GM19467 (cell line): Measurements from ENCODE around the gene MGRN1.

Experiments
- ATAC-seq: cut with Tn5 transposase; IDR thresholded peaks from one replicate; pipeline ENCODE4 v1.9.1; 2021; ENCODE audit warnings: mild to moderate bottlenecking, moderate library complexity; ENCODE audit not compliant: unreplicated experiment

Gene MGRN1

DNA sequence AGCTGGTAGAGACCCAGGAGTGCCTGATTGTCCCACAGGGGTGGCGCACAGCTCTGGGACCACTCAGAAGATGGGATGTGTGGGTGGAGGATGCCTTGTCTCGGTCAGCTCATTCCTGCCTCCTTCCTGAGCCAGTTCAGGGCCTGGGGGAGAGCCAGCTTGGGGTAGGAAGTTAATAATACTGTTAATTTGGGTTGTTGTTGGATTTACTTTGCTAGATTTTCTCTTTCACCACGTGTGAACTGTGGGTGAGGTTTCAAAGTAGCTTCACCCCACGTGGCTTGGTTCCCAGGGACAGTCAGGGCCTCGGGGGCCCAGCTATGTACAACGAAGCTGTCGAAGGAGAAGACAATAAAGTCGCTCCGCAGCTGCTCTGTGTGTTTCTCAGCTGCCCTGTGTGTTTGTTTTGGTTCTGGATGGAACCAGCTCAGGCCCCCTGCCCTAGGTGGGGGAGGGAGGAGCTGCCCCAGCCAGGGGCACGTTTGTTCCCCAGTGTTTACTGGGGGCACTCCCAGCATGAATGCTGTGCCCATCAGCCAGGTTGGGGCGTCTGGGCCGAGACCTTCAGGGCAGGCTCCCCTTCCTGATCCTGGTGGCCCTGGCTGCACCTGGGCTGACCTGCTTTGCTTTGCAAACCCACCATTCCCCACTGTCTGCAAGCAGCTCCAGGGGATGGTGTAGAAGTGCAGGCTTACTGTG, 71.0 kb downstream of the MGRN1 start:
- no peak for ATAC-seq

DNA sequence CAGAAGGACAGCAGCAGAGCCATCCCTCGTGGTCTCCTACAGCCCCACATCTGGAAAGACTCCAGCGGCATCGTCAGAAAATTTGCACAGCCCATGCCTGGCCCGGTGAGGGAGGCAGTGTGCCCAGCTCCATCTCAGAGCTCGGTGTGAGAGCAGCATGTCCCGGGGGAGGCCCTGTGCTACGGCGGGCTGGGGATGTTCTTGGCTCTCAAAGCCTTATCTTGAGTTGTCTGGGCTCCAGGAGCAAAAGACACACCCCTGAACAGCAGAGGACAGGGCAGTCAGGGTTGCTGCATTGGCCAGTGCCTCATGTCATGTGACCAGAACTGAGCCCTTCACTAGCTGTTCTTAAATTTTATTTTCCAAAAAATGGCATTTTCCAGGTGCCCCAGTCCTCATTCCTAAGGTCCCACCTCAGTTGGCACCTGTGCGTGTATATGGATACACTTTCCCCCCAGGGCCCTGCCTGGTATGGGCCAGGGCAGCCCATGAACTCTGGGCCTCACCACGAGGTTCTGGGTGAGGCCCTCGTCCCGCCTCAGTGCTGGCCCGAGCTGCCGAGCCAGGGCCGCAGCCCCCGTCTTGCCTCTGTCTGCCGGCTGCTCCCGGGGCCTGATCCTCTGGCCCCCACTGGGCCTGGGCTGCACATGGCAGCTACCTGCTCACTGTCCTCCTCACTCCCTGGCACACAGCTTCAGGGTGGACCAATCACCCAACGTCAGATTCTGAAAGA, 71.7 kb downstream of the MGRN1 start:
- ATAC-seq = no peak

DNA sequence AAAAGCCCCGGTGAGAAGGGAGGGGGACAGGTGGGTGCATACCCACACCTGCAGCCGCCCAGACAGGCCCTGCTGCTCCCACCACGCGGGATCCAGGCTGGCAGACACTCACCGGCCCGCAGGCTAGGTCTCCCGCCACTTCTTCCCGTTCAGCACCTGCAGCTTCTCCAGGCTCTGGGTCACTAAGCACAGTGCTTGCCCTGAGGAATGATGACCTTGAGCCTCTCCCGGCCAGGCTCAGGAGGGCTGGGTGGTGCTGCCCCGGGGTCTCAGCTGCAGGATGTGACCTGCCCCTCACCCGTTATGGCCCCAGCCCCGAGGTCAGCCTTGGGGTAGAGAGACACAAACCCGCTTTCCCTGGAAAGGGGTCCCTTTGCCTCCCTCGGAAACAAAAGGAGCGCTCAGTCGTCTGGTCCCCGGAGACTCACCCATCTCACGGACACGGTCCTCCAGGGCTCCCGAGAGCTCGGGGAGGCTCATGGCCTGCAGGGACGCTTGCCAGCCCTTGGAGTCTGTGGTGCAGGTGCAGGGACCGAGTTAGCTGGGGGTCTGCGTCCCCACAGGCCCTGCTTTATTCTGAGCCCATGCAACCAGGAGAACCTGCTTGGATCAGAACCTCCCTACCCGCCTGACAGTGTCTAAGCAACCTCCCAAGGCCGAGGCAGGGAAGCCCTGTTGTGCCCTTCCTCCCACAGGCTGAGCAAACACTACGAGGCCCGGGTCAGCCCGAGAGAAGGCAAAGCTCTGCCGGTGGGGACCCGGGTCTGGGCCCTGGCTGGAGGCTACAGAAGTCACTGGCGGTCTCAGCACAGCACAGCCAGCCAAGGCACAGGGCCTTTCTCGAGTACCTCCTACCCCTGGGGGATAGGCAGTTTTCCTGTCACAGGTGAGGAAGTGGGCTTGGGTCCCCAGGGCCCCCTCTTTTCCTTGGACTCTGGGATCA, 72.5 kb downstream of the MGRN1 start:
- ATAC-seq = no peak

DNA sequence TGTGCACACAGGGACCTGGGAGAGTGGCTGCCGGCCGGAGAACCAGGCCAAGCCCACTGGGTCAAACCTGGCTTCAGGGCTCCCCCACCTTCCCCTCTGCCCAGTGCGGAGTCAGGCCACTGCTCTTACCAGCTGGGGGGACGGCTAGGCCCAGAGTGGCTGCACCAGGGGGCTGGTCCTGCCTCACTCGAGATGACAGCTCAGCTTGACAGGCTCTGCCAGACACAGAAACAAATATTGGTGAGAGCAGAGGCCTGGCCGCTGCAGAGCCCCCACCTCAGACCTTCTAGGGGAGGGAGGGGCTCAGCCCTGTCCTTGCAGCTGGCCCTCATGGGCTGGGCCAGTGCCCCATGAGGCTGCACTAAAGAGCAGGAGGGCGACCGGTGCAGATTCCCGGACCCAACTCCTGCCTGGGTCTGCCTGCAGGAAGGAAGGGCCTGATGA, 73.2 kb downstream of the MGRN1 start:
- no peak for ATAC-seq

DNA sequence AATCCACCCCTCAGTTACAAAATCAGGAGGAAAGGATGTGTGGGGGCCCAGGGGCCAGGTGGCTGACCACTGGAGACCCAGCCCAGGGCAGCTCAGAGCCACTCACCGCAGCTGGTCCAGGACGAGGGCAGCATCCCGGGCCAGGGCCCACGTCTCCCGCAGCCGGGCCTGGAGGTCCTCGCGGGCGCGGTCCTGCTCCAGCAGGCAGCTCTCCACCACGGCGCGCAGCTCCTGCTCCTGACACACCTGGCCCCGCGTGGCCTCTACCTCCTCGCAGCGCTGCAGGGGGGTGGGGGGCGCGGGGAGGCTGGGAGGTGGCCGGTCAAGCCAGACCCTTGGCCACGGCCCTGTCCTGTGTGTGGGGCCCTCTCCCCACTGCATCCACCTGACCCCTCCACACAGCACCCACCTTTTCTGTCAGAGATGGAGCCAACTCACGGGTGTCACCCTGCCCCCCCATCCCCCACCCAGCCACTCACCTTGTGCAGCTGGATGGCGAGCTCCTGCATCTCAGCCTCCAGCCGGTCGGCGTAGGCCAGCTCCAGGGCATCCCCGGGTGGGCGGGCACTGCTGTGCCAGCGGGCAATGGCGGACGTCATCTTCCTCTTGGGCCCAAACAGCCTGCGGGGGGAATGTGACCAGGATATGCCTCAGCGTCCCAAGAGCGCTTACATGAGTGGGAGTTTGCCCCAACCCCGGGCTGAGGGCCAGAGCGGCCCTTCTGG, 73.9 kb downstream of the MGRN1 start:
- no peak for ATAC-seq

DNA sequence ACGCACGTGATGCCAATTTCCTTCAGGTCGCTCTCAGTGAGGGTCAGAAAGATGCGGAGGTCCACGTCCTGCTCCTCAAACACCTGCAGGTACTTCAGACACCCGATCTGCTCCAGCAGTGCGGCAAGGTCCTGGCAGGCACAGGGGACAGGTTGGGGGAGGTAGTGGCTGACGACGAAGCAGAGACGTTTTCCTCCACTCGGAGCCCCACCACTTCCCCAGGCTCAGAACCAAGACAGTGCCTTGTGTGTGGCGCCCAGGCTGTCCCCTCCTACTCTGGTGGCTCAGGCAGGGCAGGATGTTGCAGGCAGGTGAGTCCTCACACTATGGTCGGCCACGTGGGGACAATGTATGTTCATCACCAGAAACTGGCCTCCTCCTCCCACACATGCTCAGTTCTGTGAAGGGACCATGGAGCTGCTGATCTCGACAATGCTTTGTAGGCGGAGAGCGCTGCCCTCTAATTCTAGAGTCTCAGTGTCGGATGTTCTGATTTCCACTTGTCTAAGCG, 74.5 kb downstream of the MGRN1 start:
- ATAC-seq = no peak

DNA sequence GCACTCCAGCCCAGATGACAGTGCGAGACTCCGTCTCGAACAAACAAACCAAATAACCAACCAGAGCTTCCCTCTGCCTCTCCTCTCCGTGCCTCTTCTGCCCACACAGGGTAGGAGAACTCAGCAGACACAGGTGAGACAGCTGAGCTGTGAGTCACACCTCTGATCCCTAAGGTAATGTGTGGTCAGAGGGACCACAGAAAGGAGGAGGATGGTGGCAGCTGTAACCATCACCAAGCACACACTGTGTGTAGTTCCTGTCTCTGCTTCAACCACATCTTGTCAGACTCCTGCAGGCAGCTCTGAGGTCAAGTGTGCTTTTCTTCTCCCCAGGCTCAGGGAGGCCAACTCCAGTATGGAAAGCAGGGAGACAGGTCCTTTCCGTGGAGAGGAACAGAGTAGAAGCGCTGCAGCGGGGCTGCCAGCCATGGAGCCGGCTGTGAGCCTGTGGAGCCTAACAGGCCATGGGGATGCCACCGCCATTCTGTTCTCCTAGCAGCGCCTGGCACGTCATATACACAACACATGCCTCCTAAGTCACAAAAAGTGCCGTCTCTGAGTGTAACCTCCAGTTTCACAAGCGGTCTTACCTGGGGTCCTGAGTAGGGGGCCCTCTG, 75.9 kb downstream of the MGRN1 start:
- no peak for ATAC-seq

DNA sequence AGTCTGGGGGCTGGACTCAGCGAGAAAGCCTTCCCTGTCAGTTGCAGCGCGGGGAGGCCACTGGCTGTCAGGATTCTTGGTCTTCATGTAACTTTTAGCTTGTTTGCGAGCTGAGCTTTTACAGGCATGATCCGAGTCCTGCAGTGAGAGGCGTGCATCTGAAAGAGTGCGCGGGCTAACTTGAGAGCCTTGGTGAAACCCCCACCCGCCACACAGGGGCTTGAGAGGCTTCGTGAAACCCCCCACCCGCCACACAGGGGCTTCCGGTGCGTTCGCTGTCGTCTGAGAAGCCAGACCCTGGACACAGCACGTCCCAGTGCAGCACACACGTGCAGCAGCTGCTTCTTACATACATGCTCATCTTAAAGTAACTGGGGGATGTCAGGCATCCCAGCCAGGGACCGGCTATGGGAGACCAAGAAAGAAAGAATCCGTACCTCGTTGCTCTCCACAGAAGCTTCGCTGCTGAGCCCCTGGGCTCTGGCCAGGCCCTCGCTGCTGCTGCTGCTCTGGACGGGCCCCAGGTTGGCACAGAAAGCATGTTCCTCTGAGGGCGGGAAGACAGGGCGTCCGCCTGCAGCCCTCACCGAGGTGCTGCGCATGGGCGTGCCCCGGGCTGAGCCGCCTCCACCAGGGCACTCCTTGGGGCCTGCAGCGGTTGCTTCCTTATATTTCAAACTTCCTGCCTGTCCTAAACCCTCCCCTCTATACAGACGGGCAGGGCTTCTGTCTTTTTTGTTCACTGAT, 76.5 kb downstream of the MGRN1 start:
- no peak for ATAC-seq

DNA sequence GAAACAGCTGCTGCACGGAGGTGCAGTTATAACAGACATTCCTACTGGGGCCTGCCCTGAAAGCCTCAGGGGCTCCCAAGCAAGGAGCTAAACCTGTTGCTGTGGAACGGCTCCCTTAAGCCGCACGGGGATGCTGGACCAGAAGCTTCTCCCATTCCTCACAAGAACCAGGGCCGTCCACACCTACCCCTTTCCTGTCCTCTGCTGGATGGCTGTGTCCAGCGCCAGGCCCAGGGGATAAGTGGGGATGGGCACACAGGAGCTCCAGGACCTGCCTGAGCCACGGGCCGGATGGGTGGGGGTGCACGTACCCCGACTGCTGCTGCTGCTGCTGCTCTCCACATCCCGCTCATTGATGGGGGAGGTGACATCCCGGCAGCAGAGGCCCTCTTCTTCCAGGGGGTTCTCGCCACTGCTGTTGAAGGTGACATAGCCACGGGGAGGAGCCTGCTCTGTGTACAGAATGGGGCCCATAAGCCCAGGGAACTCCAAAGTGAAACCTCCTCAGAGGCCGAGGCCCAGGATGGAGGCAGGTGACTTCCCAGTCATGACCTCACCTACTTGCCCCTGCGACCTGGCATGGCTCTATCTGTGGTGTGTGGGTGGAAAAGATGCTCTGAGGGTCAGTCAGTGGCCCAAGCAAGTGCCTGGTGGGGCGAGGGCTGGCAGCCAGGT, 77.3 kb downstream of the MGRN1 start:
- no peak for ATAC-seq

DNA sequence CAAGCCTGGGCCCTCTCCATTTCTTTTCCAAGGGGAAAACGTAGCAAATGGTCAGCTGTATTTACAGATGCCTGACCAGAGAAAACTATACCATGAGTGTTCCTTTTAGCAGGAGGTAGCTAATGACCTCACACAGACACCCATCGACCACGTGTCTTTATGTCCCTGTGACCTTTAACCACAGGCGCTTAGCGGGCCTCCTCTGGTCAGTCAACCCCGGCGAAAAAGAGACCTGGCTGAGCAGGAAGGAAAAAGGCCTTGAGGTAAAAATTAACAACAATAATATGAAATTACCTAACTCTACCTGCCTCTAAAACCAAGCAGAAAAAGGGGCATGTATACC, 77.8 kb downstream of the MGRN1 start:
- ATAC-seq = no peak

DNA sequence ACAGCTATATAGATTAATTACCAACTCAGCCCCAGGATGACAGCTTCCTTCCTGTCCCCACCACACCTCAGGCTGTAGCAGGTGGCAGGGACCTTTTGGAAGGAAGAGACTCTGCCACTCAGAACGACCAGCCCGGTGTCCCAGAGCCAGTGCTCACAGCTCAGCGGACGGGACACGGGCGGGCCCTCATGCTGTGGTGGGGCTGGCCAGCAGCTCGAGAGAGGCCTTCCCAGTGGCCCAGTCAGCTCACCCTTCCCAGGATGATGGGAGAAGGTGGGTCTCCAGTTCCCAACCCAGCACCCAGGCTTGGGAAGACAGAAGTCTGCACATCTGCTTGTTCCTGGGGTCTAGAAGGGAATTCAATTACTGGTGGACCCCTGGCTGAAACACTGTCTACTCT, 79.3 kb downstream of the MGRN1 start:
- no peak for ATAC-seq

DNA sequence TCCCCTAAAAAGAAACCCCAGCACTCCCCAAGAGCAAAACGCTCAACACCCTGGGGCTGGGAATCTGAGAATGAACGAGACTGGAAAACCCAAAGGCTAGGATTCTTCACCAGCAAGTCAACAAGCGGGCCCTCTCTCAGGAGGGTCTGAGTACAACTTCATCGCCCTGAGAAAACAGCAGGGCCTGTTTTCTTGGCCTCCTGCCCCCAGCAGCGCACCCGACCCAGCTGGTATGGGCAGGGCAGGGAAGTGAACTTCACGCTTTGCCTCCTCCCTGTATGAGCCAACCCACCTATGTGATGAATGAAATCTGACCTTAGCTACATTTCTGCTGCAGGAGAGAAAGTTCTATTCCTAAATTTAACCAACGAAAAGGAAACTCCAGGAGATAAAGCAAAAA, 79.9 kb downstream of the MGRN1 start:
- ATAC-seq = no peak

DNA sequence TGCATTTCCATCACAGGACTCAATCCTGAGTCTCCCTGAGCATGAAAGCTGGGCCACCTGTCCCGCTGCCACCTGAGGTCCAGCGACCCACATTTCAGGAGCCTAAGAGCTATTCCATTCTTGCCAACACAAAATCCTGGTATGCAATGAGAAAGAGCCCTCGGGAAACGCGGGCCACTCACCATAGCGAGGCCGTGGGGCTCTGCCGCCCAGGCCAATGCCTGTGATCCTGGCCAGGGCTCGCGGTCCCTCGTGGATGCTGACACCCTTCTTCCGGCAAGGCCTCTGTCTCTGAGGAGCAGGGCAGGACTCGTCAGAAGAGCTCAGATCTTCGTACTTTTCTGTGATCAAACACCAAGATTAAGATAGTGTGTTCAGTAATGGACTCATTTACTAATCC, 80.3 kb downstream of the MGRN1 start:
- no peak for ATAC-seq

DNA sequence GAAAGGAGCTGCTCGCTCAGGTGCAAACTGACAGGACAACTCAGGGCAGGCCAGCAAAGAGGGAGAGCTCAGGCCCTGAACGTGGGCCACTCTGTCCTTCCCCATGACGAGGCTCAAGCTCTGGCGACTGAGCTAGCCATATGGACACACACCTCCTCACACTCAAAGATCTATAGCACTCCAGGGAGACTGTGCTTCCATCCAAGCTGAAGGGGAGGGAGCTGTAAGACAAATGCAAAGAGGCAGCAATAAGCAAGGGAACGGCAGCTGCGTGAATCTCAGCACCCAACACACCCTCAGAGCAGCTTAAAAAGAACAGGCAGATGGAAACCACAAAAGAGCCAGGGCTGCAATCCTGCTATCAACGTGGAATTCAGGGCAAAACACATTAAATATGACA, 82.2 kb downstream of the MGRN1 start:
- ATAC-seq = no peak

DNA sequence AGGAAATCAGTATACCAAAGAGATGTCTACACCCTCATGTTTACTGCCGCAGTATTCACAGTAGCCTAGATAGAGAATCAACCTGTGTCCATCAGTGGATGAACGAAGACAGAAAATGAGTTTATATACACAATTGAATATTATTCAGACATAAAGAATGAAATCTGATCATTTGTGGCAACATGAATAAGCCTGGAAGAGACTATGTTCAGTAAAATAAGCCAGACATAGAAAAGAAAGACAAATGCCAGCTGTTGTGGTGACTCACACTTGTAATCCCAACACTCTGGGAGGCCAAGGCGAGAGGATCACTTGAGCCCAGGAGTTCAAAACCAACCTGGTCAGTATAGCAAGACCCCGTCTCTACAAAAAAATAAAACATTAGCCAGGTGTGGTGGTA, 84.9 kb downstream of the MGRN1 start:
- no peak for ATAC-seq

DNA sequence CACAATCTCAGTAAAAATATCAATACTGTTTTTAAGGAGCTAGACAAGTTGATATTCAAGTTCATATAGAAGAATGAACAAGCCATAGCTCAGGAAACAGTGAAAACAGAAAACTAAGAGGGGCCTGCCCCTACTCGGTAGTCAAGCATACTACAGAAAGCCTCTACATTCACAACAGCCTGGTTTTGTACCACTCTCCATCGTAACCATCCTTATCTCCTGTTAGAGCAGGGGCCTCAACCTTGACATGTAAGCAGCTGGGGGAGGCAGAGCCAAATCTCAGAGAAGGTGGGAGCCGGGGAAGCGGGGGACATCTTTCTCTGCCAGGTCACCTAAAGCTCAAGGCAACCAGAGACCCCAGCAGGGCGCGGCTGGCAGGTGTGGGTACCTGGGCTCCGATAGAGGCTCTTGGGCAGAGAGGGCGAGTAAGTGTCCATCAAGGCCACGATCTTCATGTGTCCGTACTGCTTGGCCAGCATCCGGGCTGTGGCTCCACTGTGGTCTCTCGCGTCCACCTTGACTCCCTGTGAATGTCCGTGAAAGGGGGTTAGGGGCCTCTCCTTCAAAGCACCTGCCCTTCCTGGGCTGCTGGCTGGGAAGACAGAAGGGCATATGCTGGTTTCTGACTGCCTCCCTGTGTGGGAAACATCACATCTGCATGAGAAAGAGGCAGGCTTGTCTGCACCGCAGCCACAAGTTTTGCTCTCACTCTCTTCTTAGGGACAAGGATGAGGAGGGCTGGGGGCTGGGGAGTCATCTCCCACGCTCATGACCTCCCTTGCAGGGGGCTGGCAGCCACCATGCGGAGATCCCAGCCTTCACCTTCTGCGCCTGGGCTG, 89.3 kb downstream of the MGRN1 start:
- ATAC-seq = no peak

DNA sequence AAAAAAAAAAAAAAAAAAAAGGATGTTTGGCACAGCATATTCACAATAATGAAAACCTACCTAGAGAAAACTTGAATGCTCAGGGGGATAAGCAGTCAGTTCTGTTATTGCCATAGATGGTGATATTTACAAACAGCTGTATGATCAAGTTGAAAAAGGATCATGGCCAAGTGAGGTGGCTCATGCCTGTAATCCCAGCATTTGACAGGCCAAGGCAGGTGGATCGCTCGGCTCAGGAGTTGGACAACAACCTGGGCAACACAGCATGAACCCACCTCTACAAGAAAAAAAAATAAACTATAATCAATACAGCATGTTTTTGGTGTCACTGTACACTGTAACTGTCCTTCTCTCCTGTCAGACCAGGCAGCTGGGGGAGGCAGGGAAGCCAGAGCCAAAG, 90.4 kb downstream of the MGRN1 start:
- ATAC-seq = no peak

DNA sequence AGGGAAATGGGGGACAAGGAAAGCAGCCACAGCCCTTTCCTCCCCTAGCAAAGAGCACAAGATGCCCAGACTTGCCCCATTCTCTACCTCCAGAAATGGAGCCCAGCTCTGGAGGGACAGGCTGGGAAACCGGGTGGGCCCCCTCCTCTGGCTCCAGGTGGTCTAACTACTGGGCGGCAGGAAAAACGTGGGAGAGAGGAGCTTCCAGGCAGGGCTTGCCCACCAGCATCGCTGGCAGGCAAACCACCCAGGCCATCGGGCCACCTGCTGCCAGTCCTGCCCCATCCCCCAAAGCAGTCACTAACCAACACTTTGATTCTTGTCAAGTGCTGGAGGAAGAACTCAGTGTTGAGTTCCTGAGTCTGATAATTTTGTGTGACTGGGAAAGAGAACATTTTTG, 93.8 kb downstream of the MGRN1 start:
- no peak for ATAC-seq
